Measurements from ENCODE around the gene KLF9.

DNA sequence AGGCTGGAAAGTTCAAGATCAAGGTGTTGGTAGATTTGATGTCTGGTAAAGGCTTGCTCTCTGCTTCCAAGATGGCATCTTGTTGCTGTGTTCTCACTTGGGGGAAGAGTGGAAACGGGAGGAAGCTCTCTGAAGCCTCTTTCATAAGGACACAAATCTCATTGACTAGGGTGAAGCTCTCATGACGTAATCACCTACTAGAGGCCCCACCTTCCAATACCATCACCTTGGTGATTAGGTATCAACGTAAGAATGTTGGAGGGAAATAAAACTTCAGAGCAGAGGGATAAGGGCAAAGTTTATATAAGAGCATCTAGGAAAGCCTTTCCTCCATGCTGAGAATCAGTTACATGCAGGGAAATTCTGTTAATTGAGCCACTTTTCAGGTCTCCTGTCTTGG, 15.4 kb upstream of the KLF9 start:
- TF ChIP-seq MXI1 (IDR thresholded peaks at IDR 0.05; ENCODE audit: low read depth, low read length): no peak
- no peak for TF ChIP-seq EP300 (IDR thresholded peaks at IDR 0.05; ENCODE audit: borderline replicate concordance in 1 of 2, low read depth in 1 of 2, low read length in 1 of 2)
- TF ChIP-seq, protein P1, sequence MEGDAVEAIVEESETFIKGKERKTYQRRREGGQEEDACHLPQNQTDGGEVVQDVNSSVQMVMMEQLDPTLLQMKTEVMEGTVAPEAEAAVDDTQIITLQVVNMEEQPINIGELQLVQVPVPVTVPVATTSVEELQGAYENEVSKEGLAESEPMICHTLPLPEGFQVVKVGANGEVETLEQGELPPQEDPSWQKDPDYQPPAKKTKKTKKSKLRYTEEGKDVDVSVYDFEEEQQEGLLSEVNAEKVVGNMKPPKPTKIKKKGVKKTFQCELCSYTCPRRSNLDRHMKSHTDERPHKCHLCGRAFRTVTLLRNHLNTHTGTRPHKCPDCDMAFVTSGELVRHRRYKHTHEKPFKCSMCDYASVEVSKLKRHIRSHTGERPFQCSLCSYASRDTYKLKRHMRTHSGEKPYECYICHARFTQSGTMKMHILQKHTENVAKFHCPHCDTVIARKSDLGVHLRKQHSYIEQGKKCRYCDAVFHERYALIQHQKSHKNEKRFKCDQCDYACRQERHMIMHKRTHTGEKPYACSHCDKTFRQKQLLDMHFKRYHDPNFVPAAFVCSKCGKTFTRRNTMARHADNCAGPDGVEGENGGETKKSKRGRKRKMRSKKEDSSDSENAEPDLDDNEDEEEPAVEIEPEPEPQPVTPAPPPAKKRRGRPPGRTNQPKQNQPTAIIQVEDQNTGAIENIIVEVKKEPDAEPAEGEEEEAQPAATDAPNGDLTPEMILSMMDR (IDR thresholded peaks at IDR 0.05): no peak
- no peak for TF ChIP-seq CHD2 (IDR thresholded peaks at IDR 0.05; ENCODE audit: low read length, partially characterized antibody)
- TF ChIP-seq TEAD4 (IDR thresholded peaks at IDR 0.05; ENCODE audit: borderline replicate concordance, insufficient read depth): no peak
- no peak for TF ChIP-seq SIN3A (IDR thresholded peaks at IDR 0.05; ENCODE audit: borderline replicate concordance, low read depth, low read length)
- TF ChIP-seq RAD21 (IDR thresholded peaks at IDR 0.05; ENCODE audit: low read length): no peak
- TF ChIP-seq RXRA (IDR thresholded peaks at IDR 0.05; ENCODE audit: borderline replicate concordance, low read depth): no peak
- TF ChIP-seq SMC3 (IDR thresholded peaks at IDR 0.05; ENCODE audit: low read depth, low read length): no peak
- TF ChIP-seq POLR2AphosphoS5 (IDR thresholded peaks at IDR 0.05; ENCODE audit: low read depth, low read length): no peak
